Common myeloid progenitor, CD34-positive (primary cell): Measurements from ENCODE around the gene GAGE12J.
"Not testable (repeated sequence)": the region's sequence is repeated elsewhere in the genome, so short reads cannot be mapped to it uniquely, and the experiment has no call there.

Source experiments
- CTCF ChIA-PET: fragments of 350-600 bp; sonication (Branson Sonifier 250); formaldehyde crosslinking; loops from one replicate; lab custom pipeline; 2021; ENCODE audit warnings: antibody characterized with exemption; lab: Charles Lee
- POLR2A ChIA-PET: fragments of 350-600 bp; sonication (Branson Sonifier 250); formaldehyde crosslinking; loops from one replicate; lab custom pipeline; 2021; ENCODE audit warnings: antibody characterized with exemption; lab: Charles Lee
- DNase-seq, 3 donors: peaks; one replicate each; pipeline versions ENCODE4 v3.0.0 to v3.0.0-alpha.2; 2013
- H3K27ac ChIP-seq, 2 experiments: 1 replicate in 1 of 2; 2 replicates in 1 of 2; pipeline ENCODE4 v1.7.0; 2013; ENCODE audit warnings: inconsistent platforms in 2 of 2, low read length in 2 of 2, mild to moderate bottlenecking in 2 of 2, low read depth in 1 of 2, moderate library complexity in 1 of 2; ENCODE audit not compliant: severe bottlenecking in 2 of 2, insufficient read depth in 1 of 2, poor library complexity in 1 of 2
- H3K27me3 ChIP-seq, 5 experiments: replicated peaks in 2 of 5; 1 replicate in 3 of 5; 2 replicates in 2 of 5; pipeline versions ENCODE4 v1.6.1 to v1.7.0; 2013; ENCODE audit warnings: low read length in 4 of 5, mild to moderate bottlenecking in 2 of 5, moderate library complexity in 2 of 5, inconsistent platforms in 1 of 5; ENCODE audit not compliant: insufficient read depth in 5 of 5, control insufficient read depth in 4 of 5
- H3K36me3 ChIP-seq, 4 experiments: 1 replicate in 2 of 4; 2 replicates in 2 of 4; pipeline versions ENCODE4 v1.6.1 to v1.7.0; 2013; ENCODE audit warnings: low read length in 3 of 4, control low read depth in 1 of 4, mild to moderate bottlenecking in 1 of 4; ENCODE audit not compliant: control insufficient read depth in 4 of 4, insufficient read depth in 4 of 4
- H3K4me1 ChIP-seq, 4 experiments: 1 replicate in 3 of 4; 2 replicates in 1 of 4; pipeline versions ENCODE4 v1.6.1 to v1.7.1; 2013; ENCODE audit warnings: low read length in 3 of 4, mild to moderate bottlenecking in 3 of 4, control low read depth in 1 of 4, inconsistent platforms in 1 of 4, moderate library complexity in 1 of 4; ENCODE audit not compliant: control insufficient read depth in 4 of 4, insufficient read depth in 4 of 4; ENCODE audit errors: control extremely low read depth in 1 of 4
- H3K4me3 ChIP-seq, 7 experiments: 1 replicate in 4 of 7; 2 replicates in 3 of 7; pipeline versions ENCODE4 v1.5.1 to v1.7.0; 2013; ENCODE audit warnings: mild to moderate bottlenecking in 7 of 7, low read length in 6 of 7, moderate library complexity in 6 of 7, inconsistent platforms in 2 of 7, low read depth in 2 of 7, control low read depth in 1 of 7; ENCODE audit not compliant: insufficient read depth in 4 of 7, control insufficient read depth in 1 of 7; ENCODE audit errors: extremely low read depth in 1 of 7
- H3K9me3 ChIP-seq, 5 experiments: 1 replicate in 4 of 5; 2 replicates in 1 of 5; pipeline versions ENCODE4 v1.6.1 to v1.7.1; 2013; ENCODE audit warnings: low read length in 4 of 5, mild to moderate bottlenecking in 2 of 5, inconsistent platforms in 1 of 5, low read depth in 1 of 5, moderate library complexity in 1 of 5; ENCODE audit not compliant: control insufficient read depth in 4 of 5, insufficient read depth in 2 of 5; ENCODE audit errors: control extremely low read depth in 1 of 5
- WGBS: methylation state at CpG from one replicate; pipeline ENCODE4 v1.1.5; 2013; ENCODE audit not compliant: insufficient coverage; 5-methylcytosine and 5-hydroxymethylcytosine counted together

GAGE12J gene

DNA sequence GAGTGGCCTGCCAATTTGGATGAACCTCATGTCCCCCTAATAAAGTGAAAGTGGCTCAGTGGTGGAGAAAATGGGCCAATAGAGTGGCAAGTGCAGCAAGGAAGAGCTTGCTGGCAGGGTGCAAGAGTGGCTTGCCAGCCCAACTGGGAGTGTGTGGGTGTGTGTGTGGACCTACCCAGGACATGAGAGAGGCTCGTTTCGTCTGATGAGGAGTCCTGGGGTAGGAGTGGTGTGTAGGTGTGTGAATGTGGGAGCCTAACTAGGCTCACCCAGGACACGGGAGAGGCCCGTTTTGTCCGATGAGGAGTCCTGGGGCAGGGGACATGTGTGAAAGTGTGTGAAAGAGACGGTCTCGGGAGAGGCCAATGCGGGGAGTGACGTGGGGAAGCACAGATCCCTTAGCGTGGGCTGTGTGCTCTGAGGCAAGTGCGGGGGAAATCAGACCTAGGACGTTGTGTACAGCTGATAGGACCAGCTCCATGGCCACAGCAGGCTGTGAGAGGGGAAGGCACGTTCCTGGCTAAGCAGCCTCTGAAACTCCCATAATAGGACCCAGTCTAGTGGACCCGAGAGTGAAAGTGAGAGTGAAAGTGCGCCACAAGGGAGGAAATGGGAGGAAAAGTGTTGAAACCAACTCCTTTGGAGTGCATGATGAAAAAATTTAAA is 13.1 kb upstream of the GAGE12J start:
- POLR2A ChIA-PET = no interaction called here
- H3K36me3 ChIP-seq = no peaks in the 10 kb centered on the region
- H3K27ac ChIP-seq = peak overlapping the region in 1 of 2 experiments; percentile 71
- peaks cover 0 to 3% (median 0%) of the 10 kb centered on the region in 5 experiments for H3K27me3 ChIP-seq
- WGBS = 79% methylated on average over 14 of the region's 15 CpGs
- CTCF ChIA-PET = interaction anchor here (1.4 kb wide), 1 partner anchor 17 kb away, joined by 3 read pairs; no protein-coding TSS in a partner anchor
- H3K9me3 ChIP-seq = no peaks in the 10 kb centered on the region
- peak in 2 of 3 donors; percentile 35 to 42 for DNase-seq
- H3K4me1 ChIP-seq = peaks cover 0 to 18% (median 5%) of the 10 kb centered on the region in 4 experiments
- H3K4me3 ChIP-seq = peak overlapping the region in 4 of 7 experiments; percentile 25 to 70 (median 50)

DNA sequence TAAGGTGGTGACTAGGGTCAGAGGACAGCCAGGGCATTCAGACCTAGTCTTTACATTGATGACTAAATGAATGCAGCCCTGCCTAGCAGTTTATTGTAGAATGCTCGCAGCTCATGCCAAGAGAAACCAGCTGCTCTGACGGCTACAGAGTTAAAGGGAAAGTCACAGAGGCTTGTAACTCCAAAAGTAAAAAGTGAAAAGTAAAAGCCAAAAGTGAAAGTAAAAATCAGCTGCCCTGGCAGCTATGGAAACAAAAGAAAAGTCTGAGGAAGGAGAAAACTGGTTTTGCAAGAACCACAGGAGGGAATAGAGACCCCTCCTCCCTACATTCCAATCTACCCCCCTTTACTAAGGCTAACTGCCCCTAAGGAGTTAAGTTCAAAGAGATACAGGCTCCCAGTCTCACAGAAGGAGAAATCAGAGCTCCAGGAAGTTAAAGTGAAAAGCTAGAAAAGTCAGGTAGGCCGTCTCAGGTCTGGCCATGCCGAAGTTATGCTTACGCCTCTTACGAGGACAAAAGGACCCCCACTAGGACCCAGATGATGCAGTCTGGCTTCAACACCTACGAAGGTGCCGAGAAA is 12.3 kb upstream of the GAGE12J start:
- WGBS = 23% methylated on average over 4 of the region's 8 CpGs
- peak in 2 of 3 donors; percentile 39 to 55 for DNase-seq
- H3K9me3 ChIP-seq = no peaks in the 10 kb centered on the region
- peak overlapping the region; percentile 27 to 71 for H3K27ac ChIP-seq
- ChIA-PET CTCF (interaction anchor here (1.4 kb wide), 1 partner anchor 18 kb away, joined by 3 read pairs; no protein-coding TSS in a partner anchor), POLR2A (no interaction called here)
- H3K4me1 ChIP-seq = peaks cover 0 to 18% (median 5%) of the 10 kb centered on the region in 4 experiments
- H3K36me3 ChIP-seq = no peaks in the 10 kb centered on the region
- H3K4me3 ChIP-seq = peak overlapping the region in 5 of 7 experiments; percentile 25 to 70 (median 44)
- H3K27me3 ChIP-seq = peaks cover 0 to 3% (median 0%) of the 10 kb centered on the region in 5 experiments

GRCh38 chrX:49310371-49310770 is 11.5 kb upstream of the GAGE12J start:
- H3K36me3 ChIP-seq = no peaks in the 10 kb centered on the region
- POLR2A ChIA-PET = no interaction called here
- WGBS = 90% methylated on average over 14 of the region's 18 CpGs
- H3K9me3 ChIP-seq = no peaks in the 10 kb centered on the region
- peaks cover 0 to 18% (median 5%) of the 10 kb centered on the region in 4 experiments for H3K4me1 ChIP-seq
- DNase-seq = no peak
- CTCF ChIA-PET = no interaction called here
- H3K27ac ChIP-seq = no peak overlapping the region
- peaks cover 0 to 3% (median 0%) of the 10 kb centered on the region in 5 experiments for H3K27me3 ChIP-seq
- no peak overlapping the region for H3K4me3 ChIP-seq

DNA sequence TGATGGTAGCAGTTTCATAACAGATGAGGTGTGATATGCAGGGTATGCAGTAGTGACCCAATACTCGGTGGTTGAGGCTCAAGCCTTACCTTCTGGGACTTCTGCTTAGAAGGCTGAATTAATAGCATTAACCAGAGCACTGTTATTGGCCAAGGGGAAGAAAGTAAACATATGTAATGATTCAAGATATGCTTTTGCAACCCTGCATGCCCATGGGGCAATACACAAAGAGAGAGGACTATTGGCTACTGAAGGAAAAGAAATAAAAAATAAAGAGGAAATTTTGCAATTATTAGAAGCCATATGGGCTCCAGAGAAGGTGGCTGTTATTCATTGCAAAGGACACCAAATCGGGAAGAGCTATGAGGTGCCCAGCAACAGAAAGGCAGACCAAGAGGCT is 9.7 kb upstream of the GAGE12J start:
- H3K4me3 ChIP-seq = no peak overlapping the region
- peaks cover 0 to 18% (median 5%) of the 10 kb centered on the region in 4 experiments for H3K4me1 ChIP-seq
- ChIA-PET POLR2A (no interaction called here), CTCF (no interaction called here)
- no peaks in the 10 kb centered on the region for H3K9me3 ChIP-seq
- H3K27me3 ChIP-seq = peaks cover 0 to 3% (median 0%) of the 10 kb centered on the region in 5 experiments
- H3K27ac ChIP-seq = no peak overlapping the region
- H3K36me3 ChIP-seq = no peaks in the 10 kb centered on the region
- 88% methylated on average over 2 of the region's 2 CpGs for WGBS
- DNase-seq = no peak

DNA sequence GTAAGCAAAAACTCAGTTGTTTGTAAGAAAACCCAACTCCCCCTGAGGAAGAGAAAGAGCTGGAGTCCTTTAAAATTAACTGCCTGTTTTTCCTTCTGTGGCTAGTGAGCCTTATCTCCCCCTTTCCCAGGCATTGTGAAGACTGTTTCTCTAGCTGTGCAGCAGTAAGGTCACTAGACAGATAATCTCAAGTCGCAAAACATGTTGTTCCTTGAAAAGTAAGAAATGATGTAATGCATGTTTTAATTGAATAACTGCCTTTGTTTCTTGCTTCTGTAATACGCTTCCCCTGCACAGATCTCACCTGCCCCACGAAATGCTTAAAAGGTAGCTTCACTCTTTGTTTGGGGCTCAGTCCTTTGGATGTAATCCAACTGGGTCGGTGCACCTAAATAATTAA is 5.8 kb upstream of the GAGE12J start:
- POLR2A ChIA-PET = no interaction called here

DNA sequence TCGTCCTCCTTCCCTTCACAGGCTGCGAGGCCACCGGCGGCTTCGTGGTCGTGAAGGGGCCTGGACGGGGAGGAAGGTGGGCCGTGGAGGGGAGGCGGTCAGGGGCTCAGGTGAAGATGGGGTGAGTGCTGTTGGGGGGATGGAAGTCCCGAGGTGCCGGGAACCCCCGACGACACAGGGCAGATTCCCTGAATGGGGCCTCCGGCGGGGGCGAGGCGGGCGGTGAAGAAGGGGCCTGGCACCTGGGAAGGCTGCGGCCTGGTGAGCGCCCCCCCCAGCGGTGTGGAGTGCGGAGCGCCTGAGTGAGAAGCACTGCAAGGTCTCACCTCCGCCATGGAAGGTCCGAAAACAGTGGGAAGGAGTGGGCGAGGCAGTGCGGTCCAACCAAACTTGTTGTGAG is 429 bp downstream of the GAGE12J start:
- H3K36me3 ChIP-seq, DNase-seq, H3K27ac ChIP-seq, POLR2A ChIA-PET, H3K4me1 ChIP-seq, H3K4me3 ChIP-seq, H3K9me3 ChIP-seq, CTCF ChIA-PET, H3K27me3 ChIP-seq: not testable (repeated sequence)
- WGBS = no CpG with 5 or more reads among the region's 27 CpGs

More for the DNA sequence above, 5.8 kb upstream of the GAGE12J start:
- DNase-seq = peak in 1 of 3 donors; percentile 8
- 96% methylated on average over 3 of the region's 4 CpGs for WGBS
- H3K4me1 ChIP-seq = no peaks in the 10 kb centered on the region
- CTCF ChIA-PET = no interaction called here
- H3K9me3 ChIP-seq = no peaks in the 10 kb centered on the region
- no peaks in the 10 kb centered on the region for H3K27me3 ChIP-seq
- no peaks in the 10 kb centered on the region for H3K36me3 ChIP-seq
- H3K27ac ChIP-seq = no peak overlapping the region
- no peak overlapping the region for H3K4me3 ChIP-seq

DNA sequence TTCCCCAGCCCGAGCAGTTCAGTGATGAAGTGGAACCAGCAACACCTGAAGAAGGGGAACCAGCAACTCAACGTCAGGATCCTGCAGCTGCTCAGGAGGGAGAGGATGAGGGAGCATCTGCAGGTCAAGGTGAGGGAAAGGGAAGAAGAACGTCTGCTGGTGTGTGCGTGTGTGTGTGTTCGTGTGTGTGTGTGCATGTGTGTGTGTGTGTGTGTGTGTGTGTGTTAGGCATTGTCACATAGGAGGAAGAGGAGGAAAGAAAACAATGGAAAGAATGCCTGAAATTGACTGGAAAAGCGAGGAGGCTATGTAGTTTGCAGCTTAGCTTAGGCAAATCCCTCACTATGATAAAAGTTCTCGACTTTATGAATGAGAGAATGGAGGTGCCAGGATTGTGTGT is 1.9 kb downstream of the GAGE12J start:
- POLR2A ChIA-PET, H3K9me3 ChIP-seq, H3K27me3 ChIP-seq, H3K4me3 ChIP-seq, CTCF ChIA-PET, H3K27ac ChIP-seq, DNase-seq, H3K36me3 ChIP-seq, H3K4me1 ChIP-seq: not testable (repeated sequence)
- WGBS = no CpG with 5 or more reads among the region's 7 CpGs
